Endothelial cell of umbilical vein (primary cell): Measurements from ENCODE around the gene APRT. TPM values are rescaled to one million over a fixed set of nuclear protein-coding genes. Genes with fewer than 3 reads are reported as not detected.
A peak's percentile ranks its signal among the peaks of the same experiment; 100 is the strongest.

ENCODE experiments used
- BruUV-seq: library from RNA; stranded (reverse); fragments of 400-500 nt; replicated peaks from 2 replicates; lab custom pipeline; 2021; lab: Mats Ljungman, UMichigan
- CTCF ChIA-PET: fragments of 300-600, 350-600 bp; sonication (Branson Sonifier 250); formaldehyde crosslinking; loops from one replicate; lab custom pipeline; 2021; ENCODE audit warnings: antibody characterized with exemption, inconsistent platforms; lab: Charles Lee
- POLR2A ChIA-PET: fragments of 300-600, 350-600 bp; sonication (Branson Sonifier 250); formaldehyde crosslinking; loops from one replicate; lab custom pipeline; 2021; ENCODE audit warnings: antibody characterized with exemption, inconsistent platforms; lab: Charles Lee
- DNase-seq: peaks from one replicate; pipeline ENCODE4 v3.0.0-alpha.2; 2011; ENCODE audit warnings: low read depth, low spot score
- FAIRE-seq: peaks from 2 replicates; lab custom pipeline; 2011; peaks lifted over from hg19 to GRCh38; lab: Jason Lieb, UNC
- H2AFZ ChIP-seq: 2 replicates; pipeline ENCODE4 v1.6.0; 2012; ENCODE audit warnings: low read depth, low read length, control low read depth, inconsistent platforms
- H3K27ac ChIP-seq: 2 replicates; pipeline ENCODE4 v1.5.1; 2011; ENCODE audit warnings: low read depth, mild to moderate bottlenecking, control low read depth, low read length, moderate library complexity; ENCODE audit not compliant: insufficient read depth
- H3K27me3 ChIP-seq, 2 experiments: 2 replicates each; pipeline versions ENCODE4 v1.6.0 to v1.6.1; 2011; ENCODE audit warnings: low read length in 2 of 2, mixed read lengths in 1 of 2; ENCODE audit not compliant: control insufficient read depth in 2 of 2, insufficient read depth in 2 of 2
- H3K36me3 ChIP-seq, 2 experiments: 2 replicates in 1 of 2; 3 replicates in 1 of 2; pipeline ENCODE4 v1.5.1; 2011; ENCODE audit warnings: low read length in 2 of 2, mild to moderate bottlenecking in 1 of 2, moderate library complexity in 1 of 2; ENCODE audit not compliant: control insufficient read depth in 2 of 2, insufficient read depth in 2 of 2; ENCODE audit errors: extremely low read depth in 1 of 2
- H3K4me1 ChIP-seq: 3 replicates; pipeline ENCODE4 v1.5.1; 2011; ENCODE audit warnings: mild to moderate bottlenecking, low read length; ENCODE audit not compliant: control insufficient read depth, insufficient read depth; ENCODE audit errors: extremely low read depth
- H3K4me2 ChIP-seq: 2 replicates; pipeline ENCODE4 v1.6.1; 2011; ENCODE audit warnings: low read length, control low read depth, mixed read lengths; ENCODE audit not compliant: insufficient read depth
- H3K4me3 ChIP-seq, 3 experiments: fragments of 200-600 bp in 1 of 3; sonication (generic), shearing (Covaris generic) in 1 of 3; replicated peaks in 1 of 3; 2 replicates each; pipeline ENCODE4 v1.5.1; 2011 to 2016; ENCODE audit warnings: control low read depth in 3 of 3, low read length in 3 of 3, mild to moderate bottlenecking in 2 of 3, inconsistent platforms in 1 of 3, low read depth in 1 of 3, moderate library complexity in 1 of 3; ENCODE audit not compliant: insufficient read depth in 1 of 3
- H3K79me2 ChIP-seq: 2 replicates; pipeline ENCODE4 v1.6.0; 2012; ENCODE audit warnings: low read length, inconsistent platforms; ENCODE audit not compliant: control insufficient read depth, insufficient read depth
- H3K9ac ChIP-seq: replicated peaks from 2 replicates; pipeline ENCODE3; 2011; ENCODE audit warnings: low read length, control low read depth; ENCODE audit not compliant: insufficient read depth; ENCODE audit errors: extremely low read depth
- H3K9me1 ChIP-seq: replicated peaks from 3 replicates; pipeline ENCODE4 v1.6.0; 2011; ENCODE audit warnings: mild to moderate bottlenecking, low read length; ENCODE audit not compliant: control insufficient read depth, insufficient read depth; ENCODE audit errors: extremely low read depth
- H3K9me3 ChIP-seq: replicated peaks from 2 replicates; pipeline ENCODE4 v1.5.1; 2012; ENCODE audit warnings: low read length, inconsistent platforms; ENCODE audit not compliant: control insufficient read depth, insufficient read depth
- H4K20me1 ChIP-seq: replicated peaks from 2 replicates; pipeline ENCODE3; 2011; ENCODE audit warnings: mild to moderate bottlenecking, low read length; ENCODE audit not compliant: control insufficient read depth, insufficient read depth; ENCODE audit errors: extremely low read depth
- CTCF ChIP-seq, 2 donors: IDR thresholded peaks; 1 replicate in 1 of 2; 2 replicates in 1 of 2; pipeline ENCODE4 v1.5.1; 2011; ENCODE audit warnings: low read length in 2 of 2, mild to moderate bottlenecking in 2 of 2, moderate library complexity in 2 of 2, control low read depth in 1 of 2, inconsistent platforms in 1 of 2, low read depth in 1 of 2; ENCODE audit not compliant: insufficient read depth in 1 of 2; ENCODE audit errors: extremely low read depth in 1 of 2
- FOS ChIP-seq: IDR thresholded peaks from 2 replicates; pipeline ENCODE4 v1.6.1; 2011; ENCODE audit warnings: mild to moderate bottlenecking, low read length, moderate library complexity, borderline replicate concordance; ENCODE audit not compliant: insufficient read depth
- POLR2A ChIP-seq: IDR thresholded peaks from 2 replicates; pipeline ENCODE4 v1.6.1; 2012; ENCODE audit warnings: low read depth, mild to moderate bottlenecking, control low read depth, low read length
- POLR2AphosphoS5 ChIP-seq: IDR thresholded peaks from 2 replicates; pipeline ENCODE4 v1.6.1; 2012; ENCODE audit warnings: low read depth, mild to moderate bottlenecking, control low read depth, low read length, moderate library complexity; ENCODE audit not compliant: insufficient read depth
- dilution Hi-C: fragments of 300-500 bp; cut with MboI; formaldehyde crosslinking; loops from one replicate; pipeline ENCODE4 v1.15.0; 2019; ENCODE audit warnings: low sequenced_read_pairs; ENCODE audit not compliant: extremely low pct_ligation_motif_present
- intact Hi-C: fragments of 100-400 bp; cut with micrococcal nuclease; formaldehyde crosslinking; loops from one replicate; pipeline ENCODE4 v1.10.0; 2022
- polyA plus RNA-seq, 4 experiments: library from polyadenylated mRNA; depleted of rRNA in 3 of 4; stranded (reverse) in 3 of 4; unstranded in 1 of 4; fragments of >200 nt; gene quantifications; 2 replicates each; pipeline versions ENCODE4 v1.2.1 to v1.2.3, GENCODE V29; 2011 to 2012; ENCODE audit warnings: missing spikeins in 1 of 4
- total RNA-seq: library from RNA; stranded (reverse); gene quantifications from 2 replicates; pipeline ENCODE4 v1.2.3, GENCODE V29; 2021

The APRT gene
- total and polyA plus RNA-seq, 2 donors (not counting 3 experiments of a cell fraction or from before 2014, with no cell fraction given), result 143 to 152 TPM

GRCh38 chr16:88784074-88784855, 27.5 kb downstream of the APRT start:
- POLR2A ChIA-PET, result interaction anchor here (0.7 to 2.3 kb wide), 3 partner anchors 28 to 222 kb away, joined by 3 to 6 read pairs (median 4); partner anchors contain the start of gene APRT
- H3K4me3 ChIP-seq, result peak overlapping the region; percentile 66 to 93 (median 66)

More at GRCh38 chr16:88784074-88784855, 27.5 kb downstream of the APRT start:
- H3K4me1 ChIP-seq, result peaks cover 28% of the 10 kb centered on the region
- dilution Hi-C loops, result no loop called here
- H3K79me2 ChIP-seq, result peaks cover 53% of the 10 kb centered on the region
- DNase-seq (peak; percentile 65), FAIRE-seq (peak; percentile 89)
- intact Hi-C loops, result no loop called here
- CTCF ChIA-PET, result interaction anchor here (0.6 to 8.2 kb wide), 22 partner anchors 8 to 432 kb away, joined by 3 to 165 read pairs (median 7); partner anchors contain the start of genes APRT and TRAPPC2L
- peak overlapping the region; percentile 83 for H3K9ac ChIP-seq
- TF ChIP-seq FOS (no peak), POLR2A (peak; percentile 29), POLR2AphosphoS5 (peak; percentile 60), CTCF (IDR thresholded peaks at IDR 0.05; ENCODE audit: extremely low read depth in 1 of 2, insufficient read depth in 1 of 2, low read depth in 1 of 2, low read length in 2 of 2) (peak; percentile 40 to 66)
- TSS peak; percentile 35 for BruUV-seq
- H3K9me1 ChIP-seq, result no peaks in the 10 kb centered on the region
- H2AFZ ChIP-seq, result no peak overlapping the region
- no peaks in the 10 kb centered on the region for H3K27me3 ChIP-seq
- no peaks in the 10 kb centered on the region for H3K9me3 ChIP-seq
- peaks cover 0 to 3% of the 10 kb centered on the region in 2 experiments for H3K36me3 ChIP-seq
- H3K27ac ChIP-seq, result peak overlapping the region; percentile 86
- no peaks in the 10 kb centered on the region for H4K20me1 ChIP-seq
- peak overlapping the region; percentile 86 for H3K4me2 ChIP-seq
